HepG2 (cell line): ENCODE results near the gene SLC18A2. TPM values are rescaled to one million over a fixed set of nuclear protein-coding genes. Genes with fewer than 3 reads are reported as not detected.

Experiments
- ATAC-seq: fragments of 200-7000 bp; cut with Tn5 transposase; 3 replicates; pipeline ENCODE4 v1.9.1; 2020; ENCODE audit warnings: mild to moderate bottlenecking, moderate library complexity
- BruUV-seq: library from RNA; stranded (reverse); fragments of 400-500 nt; replicated peaks from 2 replicates; lab custom pipeline; 2021; lab: Mats Ljungman, UMichigan
- CTCF ChIA-PET: fragments of 300-600 bp; formaldehyde crosslinking; extraction: SDS; loops from one replicate; lab custom pipeline; 2021; ENCODE audit warnings: low total read pairs, inconsistent platforms, low intra/inter-chr PET ratio; lab: Yijun Ruan, JAX
- POLR2A ChIA-PET: fragments of 350-600 bp; sonication (Branson Sonifier 250); formaldehyde crosslinking; loops from one replicate; lab custom pipeline; 2020; ENCODE audit warnings: antibody characterized with exemption, inconsistent platforms; lab: Yijun Ruan, JAX
- DNase-seq: peaks from one replicate; pipeline ENCODE4 v3.0.0-alpha.2; 2015; ENCODE audit warnings: low spot score
- FAIRE-seq: peaks from 3 replicates; lab custom pipeline; 2011; peaks lifted over from hg19 to GRCh38; lab: Jason Lieb, UNC
- H2AFZ ChIP-seq: one replicate; pipeline ENCODE4 v1.6.1; 2011; ENCODE audit warnings: low read length, inconsistent platforms
- H3K27ac ChIP-seq: fragments of 300-600 bp; 3 replicates; pipeline ENCODE4 v1.8.0; 2011; ENCODE audit warnings: mixed run types, mild to moderate bottlenecking, mixed read lengths, low read length, inconsistent platforms; ENCODE audit not compliant: insufficient read depth; ENCODE audit errors: extremely low read length
- H3K27me3 ChIP-seq, 2 experiments: fragments of 200-600 bp in 1 of 2; 2 replicates in 1 of 2; 3 replicates in 1 of 2; pipeline versions ENCODE4 v1.6.0 to v1.8.0; 2011; ENCODE audit warnings: low read length in 2 of 2, mild to moderate bottlenecking in 2 of 2, moderate library complexity in 2 of 2, inconsistent platforms in 1 of 2; ENCODE audit not compliant: insufficient read depth in 2 of 2, control insufficient read depth in 1 of 2
- H3K36me3 ChIP-seq, 2 experiments: fragments of 200-600 bp in 1 of 2; replicated peaks in 1 of 2; 2 replicates in 1 of 2; 3 replicates in 1 of 2; pipeline versions ENCODE4 v1.5.1 to v1.8.0; 2011; ENCODE audit warnings: low read length in 2 of 2, inconsistent platforms in 1 of 2; ENCODE audit not compliant: insufficient read depth in 2 of 2, control insufficient read depth in 1 of 2
- H3K4me1 ChIP-seq: 2 replicates; pipeline ENCODE4 v1.5.1; 2012; ENCODE audit warnings: low read length, inconsistent platforms; ENCODE audit not compliant: insufficient read depth
- H3K4me2 ChIP-seq: 2 replicates; pipeline ENCODE4 v1.6.0; 2011; ENCODE audit warnings: low read depth, low read length, inconsistent platforms
- H3K4me3 ChIP-seq, 3 experiments: fragments of 200-600 bp in 1 of 3; sonication (generic), shearing (Covaris generic) in 1 of 3; replicated peaks in 1 of 3; 2 replicates each; pipeline ENCODE4 v1.5.1; 2011 to 2016; ENCODE audit warnings: low read length in 3 of 3, inconsistent platforms in 2 of 3, low read depth in 2 of 3, mild to moderate bottlenecking in 2 of 3, control low read depth in 1 of 3, mixed read lengths in 1 of 3; ENCODE audit not compliant: insufficient read depth in 1 of 3
- H3K79me2 ChIP-seq: one replicate; pipeline ENCODE4 v1.6.1; 2011; ENCODE audit warnings: low read length, inconsistent platforms; ENCODE audit not compliant: insufficient read depth
- H3K9ac ChIP-seq: 2 replicates; pipeline ENCODE4 v1.6.0; 2011; ENCODE audit warnings: mild to moderate bottlenecking, low read depth, low read length, inconsistent platforms; ENCODE audit not compliant: insufficient read depth
- H3K9me3 ChIP-seq: 2 replicates; pipeline ENCODE4 v1.5.1; 2012; ENCODE audit warnings: mild to moderate bottlenecking, low read length
- H4K20me1 ChIP-seq: 2 replicates; pipeline ENCODE4 v1.6.0; 2011; ENCODE audit warnings: inconsistent platforms, mild to moderate bottlenecking, low read length, moderate library complexity; ENCODE audit not compliant: insufficient read depth
- IRF9 ChIP-seq: sonication (generic); formaldehyde crosslinking; IDR thresholded peaks from 2 replicates; pipeline ENCODE4 v1.8.0; 2022; ENCODE audit warnings: missing genetic modification reagents, mild to moderate bottlenecking, borderline replicate concordance
- POGZ ChIP-seq: sonication (generic); formaldehyde crosslinking; IDR thresholded peaks from 2 replicates; pipeline ENCODE4 v1.4.0; 2020; ENCODE audit warnings: mild to moderate bottlenecking, missing genetic modification reagents
- RAD21 ChIP-seq: fragments of 450-650 bp; formaldehyde crosslinking; IDR thresholded peaks from 2 replicates; pipeline ENCODE4 v1.5.0; 2020; ENCODE audit warnings: mild to moderate bottlenecking
- SALL1 ChIP-seq: sonication (generic); formaldehyde crosslinking; IDR thresholded peaks from 2 replicates; pipeline ENCODE4 v1.8.0; 2022; ENCODE audit warnings: mild to moderate bottlenecking, missing genetic modification reagents
- ZNF546 ChIP-seq: sonication (generic); formaldehyde crosslinking; conservative IDR thresholded peaks from 2 replicates; pipeline ENCODE4 v1.8.1; 2023; ENCODE audit warnings: mild to moderate bottlenecking, missing genetic modification reagents
- ZNF556 ChIP-seq: sonication (generic); formaldehyde crosslinking; IDR thresholded peaks from 2 replicates; pipeline ENCODE4 v1.4.0; 2020; ENCODE audit warnings: mild to moderate bottlenecking, missing genetic modification reagents, borderline replicate concordance
- WGBS: methylation state at CpG from one replicate; pipeline ENCODE4 v1.1.6; 2017; ENCODE audit warnings: low lambda C conversion rate; 5-methylcytosine and 5-hydroxymethylcytosine counted together
- in situ Hi-C: cut with HindIII; loops from 2 replicates; pipeline ENCODE4 v1.10.0; 2017; ENCODE audit warnings: low pct_unique_long_range_greater_than_20kb; ENCODE audit not compliant: extremely low pct_ligation_motif_present
- intact Hi-C: fragments of 100-400 bp; cut with micrococcal nuclease; formaldehyde crosslinking; loops from one replicate; pipeline ENCODE4 v1.10.0; 2022; ENCODE audit not compliant: unreplicated experiment
- polyA plus RNA-seq, 8 experiments: library from polyadenylated mRNA; depleted of rRNA in 3 of 8; stranded (reverse) in 7 of 8; unstranded in 1 of 8; fragments of >200 nt; fragmentation: Illumina TruSeq in 4 of 8; extraction: Trizol in 4 of 8; gene quantifications; 2 replicates each; pipeline versions ENCODE4 v1.2.1 to v1.2.3, GENCODE V29; 2011 to 2016; ENCODE audit warnings: low read depth in 4 of 8, missing spikeins in 1 of 8, mixed read lengths in 1 of 8; ENCODE audit not compliant: insufficient read depth in 1 of 8
- total RNA-seq, 5 experiments: library from RNA; depleted of rRNA; stranded (reverse); fragments of >200 nt; fragmentation: Illumina TruSeq; extraction: Trizol; gene quantifications; 2 replicates each; pipeline ENCODE4 v1.2.3, GENCODE V29; 2016; ENCODE audit warnings: low read depth in 1 of 5
- TF ChIP-seq, protein P1 (sequence below): sonication (generic); formaldehyde crosslinking; conservative IDR thresholded peaks from 2 replicates; pipeline ENCODE4 v1.4.0; 2020; ENCODE audit warnings: missing genetic modification reagents
- TF ChIP-seq, protein P2 (sequence below): sonication (generic); formaldehyde crosslinking; IDR thresholded peaks from 2 replicates; pipeline ENCODE4 v1.5.0; 2020; ENCODE audit warnings: mild to moderate bottlenecking, missing genetic modification reagents

The SLC18A2 gene
- total and polyA plus RNA-seq, 2 of the 13 experiments (the other 11 are each of a cell fraction or from before 2014, with no cell fraction given), result not detected

GRCh38 chr10:117237401-117237991, 3.4 kb upstream of the SLC18A2 start:
- 8% methylated on average over 5 of the region's 5 CpGs for WGBS
- intact Hi-C loops, result no loop called here
- no peaks in the 10 kb centered on the region for H3K79me2 ChIP-seq
- ATAC-seq (no peak), DNase-seq (no peak), FAIRE-seq (no peak)
- H3K36me3 ChIP-seq, result no peaks in the 10 kb centered on the region
- H3K9me3 ChIP-seq, result no peaks in the 10 kb centered on the region
- no peak overlapping the region for H3K9ac ChIP-seq
- H3K27ac ChIP-seq, result no peak overlapping the region
- peaks cover 6 to 58% of the 10 kb centered on the region in 2 experiments; a peak in 4 of 5 replicates for H3K27me3 ChIP-seq
- BruUV-seq, result no TSS peak
- H3K4me3 ChIP-seq, result no peak overlapping the region
- H3K4me2 ChIP-seq, result no peak overlapping the region
- H3K4me1 ChIP-seq, result 0 out of 2 replicates have a peak, but pooled peaks cover 7% of the 10 kb centered on the region
- ChIA-PET POLR2A (no interaction called here), CTCF (no interaction called here)
- H4K20me1 ChIP-seq, result no peaks in the 10 kb centered on the region
- TF ChIP-seq RAD21 (CRISPR knock-in tag), result no peak
- no peak for TF ChIP-seq SALL1 (CRISPR knock-in tag)
- no peak for TF ChIP-seq ZNF546 (CRISPR knock-in tag)
- TF ChIP-seq, protein P1, sequence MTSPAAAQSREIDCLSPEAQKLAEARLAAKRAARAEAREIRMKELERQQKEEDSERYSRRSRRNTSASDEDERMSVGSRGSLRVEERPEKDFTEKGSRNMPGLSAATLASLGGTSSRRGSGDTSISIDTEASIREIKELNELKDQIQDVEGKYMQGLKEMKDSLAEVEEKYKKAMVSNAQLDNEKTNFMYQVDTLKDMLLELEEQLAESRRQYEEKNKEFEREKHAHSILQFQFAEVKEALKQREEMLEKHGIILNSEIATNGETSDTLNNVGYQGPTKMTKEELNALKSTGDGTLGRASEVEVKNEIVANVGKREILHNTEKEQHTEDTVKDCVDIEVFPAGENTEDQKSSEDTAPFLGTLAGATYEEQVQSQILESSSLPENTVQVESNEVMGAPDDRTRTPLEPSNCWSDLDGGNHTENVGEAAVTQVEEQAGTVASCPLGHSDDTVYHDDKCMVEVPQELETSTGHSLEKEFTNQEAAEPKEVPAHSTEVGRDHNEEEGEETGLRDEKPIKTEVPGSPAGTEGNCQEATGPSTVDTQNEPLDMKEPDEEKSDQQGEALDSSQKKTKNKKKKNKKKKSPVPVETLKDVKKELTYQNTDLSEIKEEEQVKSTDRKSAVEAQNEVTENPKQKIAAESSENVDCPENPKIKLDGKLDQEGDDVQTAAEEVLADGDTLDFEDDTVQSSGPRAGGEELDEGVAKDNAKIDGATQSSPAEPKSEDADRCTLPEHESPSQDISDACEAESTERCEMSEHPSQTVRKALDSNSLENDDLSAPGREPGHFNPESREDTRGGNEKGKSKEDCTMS (CRISPR knock-in tag), result no peak
- TF ChIP-seq, protein P2, sequence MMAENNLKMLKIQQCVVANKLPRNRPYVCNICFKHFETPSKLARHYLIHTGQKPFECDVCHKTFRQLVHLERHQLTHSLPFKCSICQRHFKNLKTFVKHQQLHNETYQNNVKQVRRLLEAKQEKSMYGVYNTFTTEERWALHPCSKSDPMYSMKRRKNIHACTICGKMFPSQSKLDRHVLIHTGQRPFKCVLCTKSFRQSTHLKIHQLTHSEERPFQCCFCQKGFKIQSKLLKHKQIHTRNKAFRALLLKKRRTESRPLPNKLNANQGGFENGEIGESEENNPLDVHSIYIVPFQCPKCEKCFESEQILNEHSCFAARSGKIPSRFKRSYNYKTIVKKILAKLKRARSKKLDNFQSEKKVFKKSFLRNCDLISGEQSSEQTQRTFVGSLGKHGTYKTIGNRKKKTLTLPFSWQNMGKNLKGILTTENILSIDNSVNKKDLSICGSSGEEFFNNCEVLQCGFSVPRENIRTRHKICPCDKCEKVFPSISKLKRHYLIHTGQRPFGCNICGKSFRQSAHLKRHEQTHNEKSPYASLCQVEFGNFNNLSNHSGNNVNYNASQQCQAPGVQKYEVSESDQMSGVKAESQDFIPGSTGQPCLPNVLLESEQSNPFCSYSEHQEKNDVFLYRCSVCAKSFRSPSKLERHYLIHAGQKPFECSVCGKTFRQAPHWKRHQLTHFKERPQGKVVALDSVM (CRISPR knock-in tag), result no peak
- TF ChIP-seq IRF9 (CRISPR knock-in tag), result no peak
- TF ChIP-seq POGZ (CRISPR knock-in tag), result no peak
- TF ChIP-seq ZNF556 (CRISPR knock-in tag), result no peak
- TF ChIP-seq, all 625 proteins: peak for 0
- no peak overlapping the region for H2AFZ ChIP-seq
- in situ Hi-C loops, result no loop called here
